ENCODE measurements around the gene APOBEC3F.

- TF ChIP-seq POU6F1 (CRISPR knock-in tag; IDR thresholded peaks at IDR 0.05; ENCODE audit: borderline replicate concordance, low read depth) (no peak), PPARA (CRISPR knock-in tag; IDR thresholded peaks at IDR 0.05; ENCODE audit: borderline replicate concordance) (no peak), RARB (CRISPR knock-in tag; IDR thresholded peaks at IDR 0.05) (no peak), PATZ1 (CRISPR knock-in tag; IDR thresholded peaks at IDR 0.05; ENCODE audit: borderline replicate concordance) (no peak), CREB5 (CRISPR knock-in tag; IDR thresholded peaks at IDR 0.05; ENCODE audit: low read depth) (no peak), ARNTL (CRISPR knock-in tag; IDR thresholded peaks at IDR 0.05; ENCODE audit: borderline replicate concordance, low read depth) (no peak), SNAI2 (CRISPR knock-in tag; IDR thresholded peaks at IDR 0.05) (no peak), ZNF565 (CRISPR knock-in tag; conservative IDR thresholded peaks at IDR 0.05; ENCODE audit: low read depth) (no peak)
Measured at GRCh38 chr22:39028281-39028680, 12.4 kb upstream of the APOBEC3F start.

Data from SK-N-SH treated with all-trans-retinoic acid at 6 μM for 48 hours (cell line).